ENCODE measurements around the gene TMEM63A.
"Not testable (repeated sequence)": the region's sequence is repeated elsewhere in the genome, so short reads cannot be mapped to it uniquely, and the experiment has no call there.

The TMEM63A gene

DNA sequence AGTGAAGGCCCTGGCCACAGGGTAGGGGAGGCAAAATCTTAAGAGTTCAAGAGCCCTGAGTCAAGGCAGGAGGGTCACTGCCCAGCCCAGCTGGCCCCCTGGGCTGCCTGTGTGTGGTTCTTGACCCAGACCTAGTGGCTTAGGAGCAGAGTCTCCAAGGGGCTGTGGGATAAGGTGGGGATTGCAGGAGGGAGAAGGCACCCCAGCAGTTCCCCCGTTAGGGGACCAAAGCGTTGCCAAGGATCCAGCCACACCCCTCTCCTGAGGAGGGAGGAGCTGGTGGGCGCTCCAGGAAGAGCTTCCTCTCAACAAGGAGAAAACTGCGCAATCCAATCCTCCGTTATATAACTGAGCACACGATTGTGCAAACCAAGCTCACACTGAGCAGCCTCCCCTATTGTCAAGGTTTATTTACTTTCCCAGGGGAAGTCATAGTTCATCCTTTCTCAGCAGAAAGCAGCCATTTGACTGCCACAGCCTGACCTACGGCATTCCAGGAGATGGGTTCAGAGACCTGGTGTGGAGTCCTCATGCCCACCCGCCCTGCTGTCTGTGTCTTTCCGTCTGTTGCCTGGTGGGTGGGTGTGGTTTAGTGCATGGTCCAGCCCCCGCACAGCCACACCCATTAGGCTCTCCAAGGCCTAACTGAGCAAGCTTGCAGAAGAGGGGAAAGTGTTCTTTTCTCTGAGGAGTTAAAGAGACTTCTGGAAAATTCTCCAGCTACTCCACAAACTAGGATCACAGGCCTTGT lies 68.8 kb downstream of the TMEM63A start:
- TF ChIP-seq HDGF (IDR thresholded peaks at IDR 0.05; ENCODE audit: borderline replicate concordance) (no peak; the same call in 1 of the 2 replicates), BHLHE40 (IDR thresholded peaks at IDR 0.05; ENCODE audit: borderline replicate concordance) (no peak), SUZ12 (IDR thresholded peaks at IDR 0.05) (no peak), FOXA1 (IDR thresholded peaks at IDR 0.05) (no peak), NFRKB (IDR thresholded peaks at IDR 0.05) (no peak)
- CTCF ChIA-PET: interaction anchor here (0.6 to 2.1 kb wide), 5 partner anchors 24 to 339 kb away, joined by 3 to 7 read pairs (median 4); no protein-coding TSS in a partner anchor
- POLR2A ChIA-PET: interaction anchor here (0.9 to 2.8 kb wide), 5 partner anchors 12 to 112 kb away, joined by 3 to 20 read pairs (median 5); partner anchors contain the start of genes SRP9 and TMEM63A
- peak; percentile 60 for DNase-seq (ENCODE audit: extremely low spot score)

DNA sequence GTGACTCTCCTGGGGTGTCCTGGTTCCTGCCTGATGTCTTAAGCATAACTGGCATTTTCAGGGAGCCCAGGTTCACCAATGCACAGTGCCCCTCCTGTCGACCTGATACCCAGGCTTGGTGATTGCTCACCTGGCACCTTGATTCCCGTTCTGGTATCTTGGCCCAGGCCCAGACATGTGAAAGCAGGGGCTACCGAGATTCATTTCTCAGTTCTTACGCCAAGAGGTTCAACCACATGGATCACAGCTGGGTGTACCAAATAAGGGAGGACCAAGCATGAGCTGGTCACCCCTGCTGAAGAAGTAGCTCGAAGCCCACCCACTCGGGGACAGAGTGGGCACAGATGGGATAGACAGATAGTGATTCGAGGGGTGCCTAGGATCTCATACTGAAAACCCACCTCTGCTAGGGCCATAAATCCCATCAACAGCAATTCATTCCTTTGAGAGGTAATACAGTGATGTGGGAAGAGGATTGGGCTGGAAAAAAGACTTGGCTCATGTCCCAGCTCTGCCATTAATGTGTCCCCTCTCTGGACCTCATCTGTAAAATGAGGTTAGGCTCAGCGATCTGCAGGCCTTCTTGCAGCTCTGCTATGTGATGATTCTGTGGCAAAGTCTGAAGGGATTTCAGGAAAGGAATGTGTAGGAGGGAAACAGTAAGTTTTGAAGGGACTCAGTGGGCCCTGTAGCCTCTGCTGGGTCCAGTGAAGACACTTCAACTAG lies 69.5 kb downstream of the TMEM63A start:
- CTCF ChIA-PET: interaction anchor here (0.6 to 2.9 kb wide), 8 partner anchors 9 to 338 kb away, joined by 3 to 12 read pairs (median 4); partner anchors contain the start of gene SRP9
- no peak for TF ChIP-seq FOXA1 (IDR thresholded peaks at IDR 0.05)
- no peak for TF ChIP-seq ELF4 (IDR thresholded peaks at IDR 0.05)
- TF ChIP-seq LEF1 (IDR thresholded peaks at IDR 0.05; ENCODE audit: borderline replicate concordance): no peak
- TF ChIP-seq HDGF (IDR thresholded peaks at IDR 0.05; ENCODE audit: borderline replicate concordance): no peak
- no peak for TF ChIP-seq SP1 (IDR thresholded peaks at IDR 0.05)
- TF ChIP-seq, protein P1, sequence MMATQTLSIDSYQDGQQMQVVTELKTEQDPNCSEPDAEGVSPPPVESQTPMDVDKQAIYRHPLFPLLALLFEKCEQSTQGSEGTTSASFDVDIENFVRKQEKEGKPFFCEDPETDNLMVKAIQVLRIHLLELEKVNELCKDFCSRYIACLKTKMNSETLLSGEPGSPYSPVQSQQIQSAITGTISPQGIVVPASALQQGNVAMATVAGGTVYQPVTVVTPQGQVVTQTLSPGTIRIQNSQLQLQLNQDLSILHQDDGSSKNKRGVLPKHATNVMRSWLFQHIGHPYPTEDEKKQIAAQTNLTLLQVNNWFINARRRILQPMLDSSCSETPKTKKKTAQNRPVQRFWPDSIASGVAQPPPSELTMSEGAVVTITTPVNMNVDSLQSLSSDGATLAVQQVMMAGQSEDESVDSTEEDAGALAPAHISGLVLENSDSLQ (IDR thresholded peaks at IDR 0.05): no peak
- no peak for TF ChIP-seq FOXK2 (IDR thresholded peaks at IDR 0.05)
- TF ChIP-seq SUZ12 (IDR thresholded peaks at IDR 0.05): no peak
- TF ChIP-seq ZNF384 (IDR thresholded peaks at IDR 0.05): no peak
- TF ChIP-seq L3MBTL2 (conservative IDR thresholded peaks at IDR 0.05): no peak
- no peak for TF ChIP-seq CTBP1 (IDR thresholded peaks at IDR 0.05; ENCODE audit: borderline replicate concordance)
- TF ChIP-seq ARNT (IDR thresholded peaks at IDR 0.05): no peak
- TF ChIP-seq FOXM1 (IDR thresholded peaks at IDR 0.05; ENCODE audit: borderline replicate concordance): no peak
- TF ChIP-seq TARDBP (IDR thresholded peaks at IDR 0.05): no peak
- no peak for TF ChIP-seq NFRKB (IDR thresholded peaks at IDR 0.05)
- DNase-seq (ENCODE audit: extremely low spot score): no peak
- POLR2A ChIA-PET: interaction anchor here (0.8 to 2.8 kb wide), 5 partner anchors 13 to 333 kb away, joined by 3 to 20 read pairs (median 3); partner anchors contain the start of gene SRP9

DNA sequence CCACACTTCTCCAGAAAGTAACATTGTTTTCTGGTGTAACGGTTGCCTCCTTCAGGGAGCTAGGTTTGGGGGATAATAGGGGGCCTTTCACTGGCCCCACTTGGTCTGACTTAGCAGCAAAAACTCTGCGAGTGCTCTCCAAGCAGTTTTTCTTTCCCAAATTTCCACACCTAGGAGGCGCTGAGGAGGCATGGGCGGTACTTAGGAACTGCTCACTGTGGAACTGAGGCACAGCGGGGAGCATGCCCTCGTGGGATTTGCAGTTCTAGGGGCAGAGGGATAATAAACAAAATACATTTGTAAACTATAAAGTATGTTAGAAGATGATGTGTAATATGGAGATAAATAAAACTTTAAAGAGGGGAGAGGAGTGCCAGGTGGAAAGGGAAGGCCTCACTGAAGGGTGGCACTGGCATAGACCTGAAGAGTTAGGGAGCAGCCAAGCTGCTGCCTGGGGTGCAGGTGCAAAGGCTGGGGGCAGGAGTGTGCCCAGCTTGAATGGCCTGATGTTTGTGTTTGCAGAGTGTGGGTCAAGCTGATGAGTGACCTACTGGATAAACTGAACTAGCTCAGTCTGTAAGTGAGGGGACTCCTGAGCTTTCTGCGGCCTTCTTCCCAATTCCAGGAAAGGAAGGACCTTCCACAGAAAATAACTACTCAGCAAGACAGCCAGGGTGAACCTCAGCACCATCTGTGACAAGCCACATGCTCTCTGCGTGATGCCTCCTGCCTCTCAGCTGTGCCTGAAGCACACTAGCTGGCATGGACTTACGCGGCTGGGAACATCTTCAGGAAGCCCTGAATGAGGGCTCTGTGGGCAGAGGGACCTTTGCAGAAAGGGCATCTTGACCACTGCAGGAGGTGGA lies 70.3 kb downstream of the TMEM63A start:
- DNase-seq (ENCODE audit: extremely low spot score): peak; percentile 65
- POLR2A ChIA-PET: interaction anchor here (0.8 to 4.6 kb wide), 4 partner anchors 34 to 333 kb away, joined by 3 to 34 read pairs (median 12); partner anchors contain the start of gene SRP9
- CTCF ChIA-PET: interaction anchor here (0.5 to 2.9 kb wide), 12 partner anchors 10 to 337 kb away, joined by 3 to 12 read pairs (median 3); partner anchors contain the start of gene SRP9
- TF ChIP-seq HDGF (IDR thresholded peaks at IDR 0.05; ENCODE audit: borderline replicate concordance) (no peak), ARNT (IDR thresholded peaks at IDR 0.05) (no peak), BHLHE40 (IDR thresholded peaks at IDR 0.05; ENCODE audit: borderline replicate concordance) (no peak), ELF4 (IDR thresholded peaks at IDR 0.05) (no peak), L3MBTL2 (conservative IDR thresholded peaks at IDR 0.05) (no peak), SUZ12 (IDR thresholded peaks at IDR 0.05) (no peak), TARDBP (IDR thresholded peaks at IDR 0.05) (no peak), LEF1 (IDR thresholded peaks at IDR 0.05; ENCODE audit: borderline replicate concordance) (no peak), FOXM1 (IDR thresholded peaks at IDR 0.05; ENCODE audit: borderline replicate concordance) (no peak), FOXA1 (IDR thresholded peaks at IDR 0.05) (no peak), CTBP1 (IDR thresholded peaks at IDR 0.05; ENCODE audit: borderline replicate concordance) (no peak), FOXK2 (IDR thresholded peaks at IDR 0.05) (no peak), SP1 (IDR thresholded peaks at IDR 0.05) (no peak), NFRKB (IDR thresholded peaks at IDR 0.05) (no peak)
- TF ChIP-seq, protein P1 (IDR thresholded peaks at IDR 0.05): no peak

DNA sequence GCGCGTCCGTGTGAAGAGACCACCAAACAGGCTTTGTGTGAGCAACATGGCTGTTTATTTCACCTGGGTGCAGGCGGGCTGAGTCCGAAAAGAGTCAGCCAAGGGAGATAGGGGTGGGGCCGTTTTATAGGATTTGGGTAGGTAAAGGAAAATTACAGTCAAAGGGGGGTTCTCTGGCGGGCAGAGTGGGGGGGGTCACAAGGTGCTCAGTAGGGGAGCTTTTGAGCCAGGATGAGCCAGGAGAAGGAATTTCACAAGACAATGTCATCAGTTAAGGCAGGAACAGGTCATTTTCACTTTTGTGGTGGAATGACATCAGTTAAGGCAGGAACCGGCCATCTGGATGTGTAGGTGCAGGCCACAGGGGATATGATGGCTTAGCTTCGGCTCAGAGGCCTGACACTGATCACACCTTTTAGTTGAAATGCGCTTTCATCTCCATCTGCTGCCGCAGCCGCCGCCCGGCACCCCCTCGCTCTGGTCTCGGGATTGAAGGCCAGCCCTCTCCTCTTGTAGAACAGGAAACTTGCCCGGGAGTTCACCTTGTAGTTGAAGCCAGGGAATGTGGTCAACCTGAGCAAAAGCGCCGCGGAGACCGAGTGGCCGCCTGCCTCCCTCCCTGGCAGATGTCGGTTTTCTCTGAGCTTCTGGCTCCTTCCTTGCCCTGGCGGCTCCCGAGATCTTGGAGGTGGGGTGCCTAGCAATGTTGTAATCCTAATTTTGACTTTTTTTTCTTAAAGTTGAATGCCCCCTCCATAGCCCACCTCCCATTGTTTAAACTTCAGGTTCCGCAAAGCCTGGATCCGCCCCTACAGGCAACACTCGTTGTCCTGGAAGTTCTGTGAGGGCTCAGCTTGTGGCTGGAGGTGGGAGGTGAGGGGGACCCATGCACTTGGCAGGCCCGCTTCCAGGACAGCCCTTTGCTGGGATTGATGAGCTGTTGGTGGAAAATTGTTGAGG lies 71.3 kb downstream of the TMEM63A start:
- POLR2A ChIA-PET: interaction anchor here (0.8 to 4.6 kb wide), 3 partner anchors 33 to 113 kb away, joined by 3 to 34 read pairs (median 4); partner anchors contain the start of genes PYCR2, SRP9 and TMEM63A
- CTCF ChIA-PET: interaction anchor here (0.5 to 2.9 kb wide), 12 partner anchors 9 to 336 kb away, joined by 3 to 12 read pairs (median 4); partner anchors contain the start of gene SRP9
- not testable (repeated sequence) for DNase-seq (ENCODE audit: extremely low spot score)

Measured in HEK293T (cell line).